Suppressor macrophage treated with lipopolysaccharide for 1 hour (primary cell): ENCODE measurements around the gene MYLK.
"Not testable (repeated sequence)": the region's sequence is repeated elsewhere in the genome, so short reads cannot be mapped to it uniquely, and the experiment has no call there.

Experiments used
- DNase-seq, 3 donors: peaks; one replicate each; pipeline ENCODE4 v3.0.0-alpha.2; 2020 to 2022

Gene MYLK

GRCh38 chr3:123636431-123636841 lies 247.7 kb downstream of the MYLK start:
- no peak for DNase-seq

GRCh38 chr3:123635717-123636116 lies 248.4 kb downstream of the MYLK start:
- no peak for DNase-seq

- no peak for DNase-seq
Measured at GRCh38 chr3:123635217-123635616, 248.9 kb downstream of the MYLK start.

GRCh38 chr3:123634149-123635051 lies 249.7 kb downstream of the MYLK start:
- no peak for DNase-seq

GRCh38 chr3:123633530-123633929 lies 250.6 kb downstream of the MYLK start:
- no peak for DNase-seq

GRCh38 chr3:123632161-123632655 lies 251.9 kb downstream of the MYLK start:
- no peak for DNase-seq

- no peak for DNase-seq
Measured at GRCh38 chr3:123629747-123630047, 254.4 kb downstream of the MYLK start.

- DNase-seq = no peak
Measured at GRCh38 chr3:123628996-123629746, 255.0 kb downstream of the MYLK start.

- DNase-seq = no peak
Measured at GRCh38 chr3:123627673-123628670, 256.2 kb downstream of the MYLK start.

- no peak for DNase-seq
Measured at GRCh38 chr3:123626881-123627280, 257.3 kb downstream of the MYLK start.

- DNase-seq = no peak
Measured at GRCh38 chr3:123624302-123624701, 259.8 kb downstream of the MYLK start.

- DNase-seq = no peak
Measured at GRCh38 chr3:123623346-123623880, 260.7 kb downstream of the MYLK start.

GRCh38 chr3:123622766-123623165 lies 261.4 kb downstream of the MYLK start:
- DNase-seq = no peak

- no peak for DNase-seq
Measured at GRCh38 chr3:123621850-123622189, 262.3 kb downstream of the MYLK start.

GRCh38 chr3:123621186-123621849 lies 262.8 kb downstream of the MYLK start:
- DNase-seq = no peak

GRCh38 chr3:123620343-123620742 lies 263.8 kb downstream of the MYLK start:
- DNase-seq = no peak

GRCh38 chr3:123618768-123619484 lies 265.2 kb downstream of the MYLK start:
- peak; percentile 95 to 97 (median 95) for DNase-seq

GRCh38 chr3:123618076-123618708 lies 265.9 kb downstream of the MYLK start:
- DNase-seq = peak in 2 of 3 donors; percentile 21 to 45

- DNase-seq = no peak
Measured at GRCh38 chr3:123616593-123616992, 267.5 kb downstream of the MYLK start.

- DNase-seq = no peak
Measured at GRCh38 chr3:123613543-123613942, 270.6 kb downstream of the MYLK start.

GRCh38 chr3:123611674-123612073 lies 272.5 kb downstream of the MYLK start:
- DNase-seq = not testable (repeated sequence)
